GM19351 (cell line): Measurements from ENCODE around the gene PVALEF.

ENCODE experiments used
- ATAC-seq: cut with Tn5 transposase; IDR thresholded peaks from one replicate; pipeline ENCODE4 v1.9.1; 2021; ENCODE audit warnings: mild to moderate bottlenecking, moderate library complexity; ENCODE audit not compliant: unreplicated experiment

Gene PVALEF

GRCh38 chr17:81180836-81181810 is 15.8 kb downstream of the PVALEF start:
- ATAC-seq, result no peak

DNA sequence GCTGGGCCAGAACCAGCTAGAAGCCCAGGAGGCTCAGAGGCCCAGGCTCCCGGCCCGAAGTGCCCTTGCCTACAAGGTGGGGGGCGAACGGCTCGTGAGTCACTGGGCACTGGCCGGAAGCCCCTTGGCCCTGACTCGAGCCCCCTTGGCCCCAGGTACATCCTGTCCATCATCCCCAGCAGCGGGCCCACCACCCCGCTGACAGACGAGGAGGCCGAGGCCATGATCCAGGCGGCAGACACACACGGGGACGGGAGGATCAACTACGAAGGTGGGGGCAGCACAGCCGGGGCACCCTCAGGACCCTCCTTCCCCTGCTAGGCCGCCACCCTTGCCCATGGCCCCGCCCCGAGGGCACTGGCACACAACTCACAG is 16.5 kb downstream of the PVALEF start:
- ATAC-seq, result no peak

- ATAC-seq, result no peak
Observed at GRCh38 chr17:81182596-81182995, 17.3 kb downstream of the PVALEF start.

GRCh38 chr17:81183316-81183715 is 18.0 kb downstream of the PVALEF start:
- no peak for ATAC-seq

DNA sequence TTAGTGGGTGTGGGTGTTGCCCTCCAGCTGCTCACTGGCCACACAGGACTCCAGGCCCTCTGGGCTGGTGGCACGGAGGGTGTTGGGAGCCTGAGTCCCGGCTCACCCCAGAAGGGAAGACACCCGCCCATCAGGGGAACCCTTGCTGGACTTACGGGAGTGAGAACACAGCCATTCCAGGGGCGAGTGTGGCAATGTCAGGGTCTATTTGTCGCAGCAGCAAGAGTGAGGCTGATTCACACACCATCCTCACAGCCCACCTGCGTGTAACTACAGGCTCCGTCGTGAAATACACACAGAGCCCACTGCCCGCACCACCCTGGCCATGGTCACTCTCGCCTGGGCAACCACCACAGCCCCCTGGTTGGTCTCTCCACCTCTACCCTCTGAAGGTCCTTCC is 18.5 kb downstream of the PVALEF start:
- ATAC-seq, result no peak

DNA sequence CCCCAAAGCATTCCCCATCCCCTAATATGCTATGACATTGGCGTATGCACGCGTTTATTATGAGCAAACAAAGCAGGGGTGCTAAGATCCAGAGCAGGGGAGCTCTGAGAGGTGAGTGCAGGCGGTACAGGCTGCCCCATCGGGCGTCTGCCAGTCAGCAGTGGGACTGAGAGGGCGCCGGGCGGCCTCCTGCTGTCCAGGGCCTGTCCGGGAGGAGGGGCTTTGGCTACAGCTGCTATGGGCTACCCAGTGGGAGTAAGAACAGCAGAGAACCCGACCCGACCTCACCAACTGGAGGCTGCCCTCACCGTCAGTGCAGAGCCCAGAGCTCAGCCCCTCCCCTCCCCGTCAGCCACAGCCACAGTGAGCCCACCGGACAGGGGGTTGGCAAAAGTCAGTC is 19.2 kb downstream of the PVALEF start:
- ATAC-seq, result no peak

- no peak for ATAC-seq
Observed at GRCh38 chr17:81186203-81186602, 20.9 kb downstream of the PVALEF start.

GRCh38 chr17:81187120-81187519 is 21.8 kb downstream of the PVALEF start:
- ATAC-seq, result no peak

GRCh38 chr17:81187586-81188490 is 22.5 kb downstream of the PVALEF start:
- no peak for ATAC-seq

GRCh38 chr17:81188491-81188840 is 23.2 kb downstream of the PVALEF start:
- ATAC-seq, result no peak

GRCh38 chr17:81189016-81189415 is 23.7 kb downstream of the PVALEF start:
- ATAC-seq, result no peak

GRCh38 chr17:81189670-81190530 is 24.6 kb downstream of the PVALEF start:
- no peak for ATAC-seq

DNA sequence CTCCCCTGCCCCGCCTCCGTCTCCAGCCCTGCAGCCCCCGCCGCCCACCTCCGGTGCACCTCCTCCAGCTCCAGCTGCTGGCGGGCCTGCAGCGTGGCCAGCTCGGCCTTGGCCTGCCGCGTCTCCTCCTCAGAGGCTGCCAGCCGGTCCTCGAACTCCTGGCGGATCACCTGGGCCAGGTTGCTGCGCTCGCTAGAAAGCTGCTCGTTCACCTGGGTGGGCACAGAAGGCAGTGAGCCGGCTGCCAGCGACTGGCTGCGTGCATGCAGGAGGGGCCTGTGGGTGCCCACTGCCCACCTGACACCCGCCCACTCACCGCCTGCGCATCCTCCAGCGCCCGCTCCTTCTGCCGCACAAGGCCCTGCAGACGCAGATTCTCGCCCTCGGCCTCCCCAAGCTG is 25.3 kb downstream of the PVALEF start:
- no peak for ATAC-seq

DNA sequence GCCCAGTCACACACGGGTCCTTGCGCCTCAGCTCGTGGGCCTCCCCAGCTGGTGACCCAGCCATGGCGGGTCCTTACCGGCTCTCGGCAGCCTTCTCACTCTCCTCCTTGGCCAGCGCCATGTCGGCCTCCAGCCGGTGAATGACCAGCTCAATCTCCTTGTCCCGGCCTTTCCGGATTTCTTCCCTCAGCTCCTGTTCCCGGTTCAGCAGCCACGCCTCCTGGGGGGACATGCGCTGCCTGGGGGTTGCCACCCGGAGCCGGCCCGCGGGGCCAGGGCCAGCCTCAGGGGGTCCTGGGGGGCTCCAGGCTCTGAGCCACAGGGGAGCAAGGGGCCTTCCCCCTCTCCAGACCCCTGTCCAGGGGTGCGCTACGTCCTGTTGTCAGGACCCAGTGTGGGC is 25.8 kb downstream of the PVALEF start:
- no peak for ATAC-seq

DNA sequence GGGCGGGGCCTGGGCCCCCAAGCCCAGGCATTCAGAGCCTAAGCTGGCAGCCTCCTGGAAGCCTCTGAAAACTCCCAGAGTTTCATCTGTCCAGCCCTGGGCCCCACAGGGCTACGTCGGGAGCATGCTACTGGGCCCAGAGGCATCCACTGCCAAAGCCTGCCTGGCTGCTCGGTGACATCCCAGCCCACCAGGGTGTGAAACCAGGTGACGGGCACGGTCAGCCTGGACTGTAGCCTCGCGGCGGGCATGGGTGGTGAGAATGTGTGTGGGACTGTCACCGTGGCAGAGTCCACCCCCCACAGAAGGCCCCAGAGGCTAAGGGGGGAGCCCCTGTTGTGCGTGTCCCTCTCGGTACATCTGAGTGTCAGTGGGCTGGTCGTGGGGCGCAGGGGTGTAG is 26.3 kb downstream of the PVALEF start:
- no peak for ATAC-seq

- no peak for ATAC-seq
Observed at GRCh38 chr17:81192386-81193050, 27.2 kb downstream of the PVALEF start.

GRCh38 chr17:81193051-81193410 is 27.7 kb downstream of the PVALEF start:
- ATAC-seq, result no peak

DNA sequence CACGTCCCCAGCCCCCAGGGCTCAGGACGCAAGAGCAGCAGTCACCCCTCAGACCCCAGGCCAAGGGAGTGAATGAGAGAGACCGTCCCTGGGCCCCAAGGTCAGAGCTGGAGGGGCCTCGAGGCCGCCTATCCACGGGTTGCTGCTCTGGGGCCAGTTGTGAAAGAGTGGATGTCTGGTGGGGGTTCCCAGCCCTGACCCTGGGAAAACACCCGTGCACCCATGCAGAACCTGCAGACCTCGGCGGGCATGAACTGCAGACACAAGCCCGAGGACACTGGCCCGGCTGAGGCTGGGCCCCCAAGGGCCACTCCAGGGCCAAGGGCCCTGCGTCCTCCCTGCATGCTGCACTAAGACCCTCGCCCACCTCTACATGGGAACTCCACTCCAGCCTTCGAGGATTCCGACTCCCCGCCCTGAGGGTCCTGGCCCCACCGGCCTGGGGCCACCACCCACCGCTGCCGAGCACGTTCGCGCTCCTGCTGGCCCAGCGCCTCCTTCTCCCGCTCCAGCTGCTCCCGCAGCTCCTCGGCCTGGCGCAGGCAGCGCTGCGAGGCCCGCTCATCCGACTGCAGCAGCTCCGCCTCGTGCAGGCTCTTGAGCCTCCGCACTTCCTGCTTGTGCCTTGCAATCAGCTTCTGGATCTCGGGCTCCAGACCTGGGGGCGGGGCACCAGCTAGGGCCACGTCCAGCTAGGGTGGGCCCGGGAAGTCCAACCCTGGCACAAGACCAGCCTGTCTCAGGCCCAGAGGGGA is 28.3 kb downstream of the PVALEF start:
- no peak for ATAC-seq

- no peak for ATAC-seq
Observed at GRCh38 chr17:81194225-81194760, 29.0 kb downstream of the PVALEF start.
